ENCODE measurements around the gene COX6B2.
A peak's percentile ranks its signal among the peaks of the same experiment; 100 is the strongest.

Gene COX6B2

GRCh38 chr19:55309448-55309847 is 45.1 kb downstream of the COX6B2 start:
- FAIRE-seq = no peak

GRCh38 chr19:55308281-55308680 is 46.2 kb downstream of the COX6B2 start:
- FAIRE-seq = no peak

- no peak for FAIRE-seq
Measured at GRCh38 chr19:55306712-55307111, 47.8 kb downstream of the COX6B2 start.

GRCh38 chr19:55305983-55306562 is 48.4 kb downstream of the COX6B2 start:
- no peak for FAIRE-seq

- no peak for FAIRE-seq
Measured at GRCh38 chr19:55305491-55305890, 49.0 kb downstream of the COX6B2 start.

- no peak for FAIRE-seq
Measured at GRCh38 chr19:55304980-55305379, 49.5 kb downstream of the COX6B2 start.

GRCh38 chr19:55304279-55304978 is 50.1 kb downstream of the COX6B2 start:
- FAIRE-seq = peak; percentile 21

GRCh38 chr19:55303477-55303876 is 51.0 kb downstream of the COX6B2 start:
- FAIRE-seq = no peak

GRCh38 chr19:55302318-55302703 is 52.2 kb downstream of the COX6B2 start:
- no peak for FAIRE-seq

GRCh38 chr19:55301459-55302317 is 52.8 kb downstream of the COX6B2 start:
- FAIRE-seq = no peak

- no peak for FAIRE-seq
Measured at GRCh38 chr19:55300886-55301458, 53.5 kb downstream of the COX6B2 start.

- no peak for FAIRE-seq
Measured at GRCh38 chr19:55299991-55300390, 54.5 kb downstream of the COX6B2 start.
